Ectodermal cell (in vitro differentiated cells): ENCODE measurements around the gene LPP.

Experiments
- H3K27ac ChIP-seq: 2 replicates; pipeline ENCODE4 v1.7.0; 2013; ENCODE audit warnings: mild to moderate bottlenecking, low read depth, low read length; ENCODE audit not compliant: insufficient read depth, poor library complexity, severe bottlenecking
- H3K27me3 ChIP-seq: 2 replicates; pipeline ENCODE4 v1.7.0; 2013; ENCODE audit warnings: mild to moderate bottlenecking, low read length; ENCODE audit not compliant: insufficient read depth, control insufficient read depth, poor library complexity, severe bottlenecking
- H3K36me3 ChIP-seq: one replicate; pipeline ENCODE4 v1.7.0; 2013; ENCODE audit warnings: low read length; ENCODE audit not compliant: control insufficient read depth, insufficient read depth
- H3K4me1 ChIP-seq: one replicate; pipeline ENCODE4 v1.7.0; 2013; ENCODE audit warnings: low read length; ENCODE audit not compliant: control insufficient read depth, insufficient read depth
- H3K4me3 ChIP-seq: 2 replicates; pipeline ENCODE4 v1.7.0; 2013; ENCODE audit warnings: low read depth, low read length, control low read depth; ENCODE audit not compliant: insufficient read depth
- H3K9me3 ChIP-seq: 2 replicates; pipeline ENCODE4 v1.7.0; 2013; ENCODE audit warnings: mild to moderate bottlenecking, low read length, moderate library complexity; ENCODE audit not compliant: control insufficient read depth
- WGBS, 2 experiments: methylation state at CpG; one replicate each; pipeline ENCODE4 v1.1.7; 2013; ENCODE audit warnings: missing lambda C conversion rate in 2 of 2; 5-methylcytosine and 5-hydroxymethylcytosine counted together

LPP gene

DNA sequence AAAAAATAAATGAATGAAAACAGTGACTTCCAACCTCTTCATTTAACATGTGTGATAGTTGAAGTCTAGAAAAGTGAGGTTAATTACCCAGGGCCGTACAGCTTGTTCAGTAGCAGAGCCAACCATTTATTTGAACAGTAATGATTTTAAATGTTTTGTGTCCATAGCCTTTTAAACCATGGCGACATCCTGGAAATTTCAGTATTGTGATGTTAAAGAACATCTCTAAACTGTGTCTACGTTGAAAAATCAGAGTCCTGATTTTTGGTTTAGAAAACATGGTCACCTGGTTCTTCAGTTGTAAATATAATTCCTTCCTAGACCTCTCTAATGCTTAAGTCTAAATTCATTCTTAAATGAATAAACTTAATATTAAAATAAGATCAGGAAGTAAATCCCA is 14.2 kb downstream of the LPP start:
- Histone ChIP-seq H3K4me1 (no peaks in the 10 kb centered on the region), H3K4me3 (no peak overlapping the region), H3K27me3 (no peaks in the 10 kb centered on the region), H3K27ac (no peak overlapping the region), H3K36me3 (no peaks in the 10 kb centered on the region), H3K9me3 (no peaks in the 10 kb centered on the region)
- WGBS, 2 experiments: 91 to 92% methylated on average over 2 to 3 of the region's 3 CpGs

DNA sequence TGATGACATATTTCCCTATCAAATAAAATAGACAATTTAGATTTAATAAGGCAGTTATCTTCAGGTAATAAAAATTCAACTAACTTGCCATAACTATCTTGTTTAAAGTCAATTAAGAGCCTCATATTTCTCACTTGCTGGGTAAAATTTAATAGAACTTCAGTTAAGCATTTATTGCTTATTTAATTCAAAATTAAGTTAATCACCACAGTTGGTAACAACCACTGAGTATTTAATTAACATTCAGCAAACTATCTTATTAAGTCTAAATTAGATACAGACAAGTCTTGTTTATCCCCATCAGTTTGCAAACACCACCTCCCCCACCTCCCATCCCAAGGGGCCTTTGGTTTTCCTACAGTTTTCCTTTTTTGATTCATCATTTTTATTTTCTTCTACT is 14.7 kb downstream of the LPP start:
- Histone ChIP-seq H3K27ac (no peak overlapping the region), H3K4me1 (no peaks in the 10 kb centered on the region), H3K9me3 (no peaks in the 10 kb centered on the region), H3K4me3 (no peak overlapping the region), H3K27me3 (no peaks in the 10 kb centered on the region), H3K36me3 (no peaks in the 10 kb centered on the region)

DNA sequence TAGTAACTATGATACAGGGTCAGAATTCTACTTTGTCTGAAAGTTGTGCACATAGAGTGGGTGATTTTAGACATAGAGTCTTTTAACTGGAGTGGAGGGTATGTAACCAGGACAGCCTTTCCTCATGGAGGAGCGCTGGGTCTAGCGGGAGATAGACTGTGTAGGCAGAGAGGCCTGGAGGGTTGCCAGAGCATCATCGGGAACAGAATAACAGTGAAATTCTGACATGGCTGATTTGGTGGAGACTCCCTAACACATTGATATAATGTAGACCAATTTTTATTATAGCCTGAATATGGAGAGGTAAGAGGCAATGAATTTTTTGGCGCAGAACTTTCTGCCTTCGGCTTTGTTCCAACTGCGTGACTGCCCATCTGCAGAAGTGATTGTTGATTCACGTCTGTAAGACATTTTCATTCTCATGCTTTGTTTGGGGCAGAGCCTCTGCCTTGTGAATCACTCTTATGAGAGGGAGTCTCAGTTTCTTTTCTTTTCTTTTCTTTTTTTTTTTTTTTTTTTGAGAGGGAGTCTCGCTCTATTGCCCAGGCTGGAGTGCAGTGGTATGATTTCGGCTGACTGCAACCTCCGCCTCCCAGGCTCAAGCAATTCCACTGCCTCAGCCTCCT is 16.0 kb downstream of the LPP start:
- Histone ChIP-seq H3K27me3 (no peaks in the 10 kb centered on the region), H3K27ac (no peak overlapping the region), H3K4me1 (no peaks in the 10 kb centered on the region), H3K4me3 (no peak overlapping the region), H3K36me3 (no peaks in the 10 kb centered on the region), H3K9me3 (no peaks in the 10 kb centered on the region)
- WGBS, 2 experiments: 93 to 97% methylated on average over 10 of the region's 10 CpGs

DNA sequence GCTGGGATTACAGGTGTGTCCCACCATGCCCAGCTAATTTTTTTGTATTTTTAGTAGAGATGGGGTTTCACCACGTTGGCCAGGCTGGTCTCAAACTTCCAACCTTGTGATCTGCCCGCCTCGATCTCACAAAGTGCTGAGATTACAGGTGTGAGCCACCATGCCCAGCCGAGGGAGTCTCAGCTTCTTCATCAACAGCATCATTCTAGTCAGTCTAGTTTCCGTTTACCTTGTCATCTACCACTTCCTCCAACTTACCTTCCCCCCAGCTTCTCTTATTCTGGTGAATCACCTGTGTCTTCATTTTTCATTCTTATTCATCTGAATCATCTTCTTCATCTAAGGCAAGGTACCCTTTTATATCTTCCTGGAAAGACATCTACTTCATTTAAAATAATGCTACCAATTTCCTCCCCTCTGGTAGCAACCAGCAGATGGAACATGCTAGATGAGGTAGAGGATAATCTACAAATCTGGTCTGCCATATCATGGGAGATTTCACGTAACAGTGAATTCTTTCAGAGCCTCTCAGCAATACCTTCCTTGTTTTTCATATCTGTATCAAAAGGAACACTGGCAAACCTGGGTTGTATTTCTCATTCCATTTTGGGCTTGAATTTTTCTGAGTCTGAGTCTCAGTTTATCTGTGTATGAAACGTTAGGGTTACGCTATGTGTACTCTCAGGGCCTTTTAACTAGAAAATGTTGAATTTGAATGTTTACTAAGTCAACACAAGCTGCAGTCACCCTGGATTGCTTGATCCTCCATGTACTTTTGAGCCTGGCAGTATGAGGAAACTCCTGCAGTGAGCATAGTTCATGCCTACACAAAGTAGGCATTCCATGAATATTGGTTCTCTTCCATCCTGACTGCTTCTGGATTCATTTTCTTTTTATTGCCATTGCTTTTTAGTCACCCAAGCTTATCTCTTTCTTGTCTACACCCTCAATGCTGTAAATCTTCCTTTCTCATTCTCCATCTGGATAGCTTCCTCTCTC is 16.8 kb downstream of the LPP start:
- WGBS, 2 experiments: 93 to 95% methylated on average over 8 of the region's 8 CpGs
- no peak overlapping the region for H3K4me3 ChIP-seq
- H3K36me3 ChIP-seq: no peaks in the 10 kb centered on the region
- no peaks in the 10 kb centered on the region for H3K9me3 ChIP-seq
- no peaks in the 10 kb centered on the region for H3K4me1 ChIP-seq
- no peaks in the 10 kb centered on the region for H3K27me3 ChIP-seq
- H3K27ac ChIP-seq: no peak overlapping the region

DNA sequence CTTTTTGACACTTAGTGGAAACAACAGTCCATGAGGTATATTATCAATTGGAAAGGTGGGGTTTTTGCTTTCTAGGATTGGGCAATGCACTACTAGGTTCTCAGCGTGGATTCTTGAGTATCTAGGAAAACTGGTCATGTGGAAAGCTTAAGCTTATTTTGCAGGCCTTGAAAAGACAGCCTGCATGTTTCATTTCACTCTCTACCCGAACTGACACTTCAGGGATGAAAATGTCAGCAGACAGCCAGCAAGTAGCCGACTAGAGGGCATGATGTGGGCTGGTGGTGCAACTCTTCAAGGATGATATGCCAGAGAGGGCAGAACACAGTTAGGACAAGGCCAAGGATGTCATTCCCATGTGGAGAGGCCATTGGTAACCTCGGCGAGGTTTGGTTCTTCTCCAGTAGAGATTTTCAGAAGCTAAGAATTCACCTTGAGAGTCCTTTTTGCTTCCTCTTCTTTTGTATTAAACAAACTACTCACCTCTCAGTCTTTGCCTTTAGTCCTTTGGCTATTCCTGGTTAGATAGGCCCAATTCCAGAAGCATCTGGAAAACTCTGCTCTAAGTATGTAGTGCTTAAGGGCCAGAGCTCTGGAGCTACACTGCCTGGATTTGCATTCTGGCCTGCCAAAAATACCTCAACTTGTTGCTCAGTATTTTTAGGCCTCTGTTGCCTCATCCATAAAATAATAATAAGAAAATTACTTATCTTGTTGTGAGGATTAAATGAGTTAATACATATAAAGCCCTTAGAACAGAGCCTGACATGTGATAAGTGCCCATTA is 17.9 kb downstream of the LPP start:
- no peaks in the 10 kb centered on the region for H3K27me3 ChIP-seq
- H3K9me3 ChIP-seq: no peaks in the 10 kb centered on the region
- no peaks in the 10 kb centered on the region for H3K4me1 ChIP-seq
- WGBS, 2 experiments: 92 to 93% methylated on average over 5 of the region's 5 CpGs
- H3K4me3 ChIP-seq: no peak overlapping the region
- no peak overlapping the region for H3K27ac ChIP-seq
- H3K36me3 ChIP-seq: no peaks in the 10 kb centered on the region

DNA sequence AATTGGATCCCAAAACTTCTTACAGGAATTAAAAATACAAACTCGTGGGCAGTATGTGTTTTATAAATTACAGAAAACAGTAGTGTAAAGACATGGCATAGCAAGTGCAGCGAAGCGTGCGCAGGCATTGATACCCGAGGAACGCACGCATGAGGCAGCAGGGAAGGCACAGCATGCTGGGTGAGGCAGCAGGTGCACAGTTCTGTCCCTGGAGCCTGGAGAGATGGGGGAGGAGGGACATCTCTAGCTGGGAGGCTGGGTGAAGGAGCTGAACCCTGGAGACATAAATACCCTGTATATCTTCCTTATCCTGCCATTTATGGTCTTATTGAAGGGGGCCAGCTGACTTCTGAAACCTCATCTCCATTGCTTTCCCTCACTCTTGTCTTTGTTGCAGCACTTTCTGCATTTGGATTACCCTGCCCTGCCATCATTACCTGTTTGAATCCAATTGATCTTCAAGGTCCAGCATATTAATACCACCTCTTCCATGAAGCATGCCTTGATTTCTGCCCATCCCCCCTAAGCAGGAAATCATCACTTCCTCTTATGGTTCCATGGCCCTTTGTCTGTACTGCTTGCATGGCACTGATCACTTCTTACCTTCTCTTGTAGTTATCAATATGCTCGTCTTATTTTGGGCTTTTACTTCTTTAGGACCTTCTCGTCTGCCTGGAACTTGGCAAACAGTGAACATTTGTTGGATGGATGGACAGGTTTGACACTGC is 20.5 kb downstream of the LPP start:
- H3K4me3 ChIP-seq: no peak overlapping the region
- H3K4me1 ChIP-seq: peaks cover 11% of the 10 kb centered on the region
- no peaks in the 10 kb centered on the region for H3K9me3 ChIP-seq
- 94 to 96% methylated on average over 9 of the region's 9 CpGs for WGBS, 2 experiments
- H3K36me3 ChIP-seq: no peaks in the 10 kb centered on the region
- no peaks in the 10 kb centered on the region for H3K27me3 ChIP-seq
- H3K27ac ChIP-seq: no peak overlapping the region

DNA sequence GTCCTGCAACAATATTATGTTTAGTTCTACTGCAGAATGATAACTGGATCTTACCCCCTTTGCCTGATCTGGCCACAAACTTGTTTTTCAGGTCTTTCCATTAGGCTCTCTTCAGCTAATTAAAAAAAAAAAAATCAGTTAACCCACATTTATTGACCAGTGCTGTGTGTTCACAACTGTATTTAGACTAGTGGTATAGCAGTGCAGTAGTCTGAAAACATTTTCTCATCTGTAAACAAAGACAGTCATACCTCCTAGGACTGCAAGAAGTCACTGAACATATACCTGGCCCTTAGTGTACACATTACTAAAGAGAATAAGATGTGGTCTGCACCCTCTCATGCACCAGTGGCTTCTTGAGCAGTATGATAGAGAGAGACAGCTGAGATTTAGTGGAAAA is 22.5 kb downstream of the LPP start:
- H3K27ac ChIP-seq: no peak overlapping the region
- no peaks in the 10 kb centered on the region for H3K36me3 ChIP-seq
- H3K4me3 ChIP-seq: no peak overlapping the region
- H3K27me3 ChIP-seq: no peaks in the 10 kb centered on the region
- H3K4me1 ChIP-seq: peaks cover 15% of the 10 kb centered on the region
- no peaks in the 10 kb centered on the region for H3K9me3 ChIP-seq

DNA sequence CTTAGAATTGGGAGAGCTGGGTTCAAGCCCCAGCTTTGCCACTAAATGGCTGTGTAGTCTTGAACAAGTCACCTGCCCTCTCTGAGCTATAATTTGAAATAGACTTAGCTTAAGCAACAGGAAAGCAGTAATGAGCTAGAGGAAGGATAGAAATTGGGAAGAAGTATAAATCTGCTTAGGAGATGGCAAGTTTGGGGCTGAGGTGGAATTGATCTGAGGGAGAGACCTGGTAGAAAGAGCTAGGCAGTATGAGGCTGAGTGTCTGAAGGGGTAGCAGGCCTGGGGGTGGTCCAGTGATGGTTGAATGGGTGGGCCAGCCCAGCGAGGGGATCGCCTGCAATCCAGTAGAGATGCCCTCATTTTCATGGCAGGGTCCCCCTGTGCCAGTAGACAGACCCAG is 22.9 kb downstream of the LPP start:
- H3K27me3 ChIP-seq: no peaks in the 10 kb centered on the region
- WGBS, 2 experiments: 88 to 96% methylated on average over 2 of the region's 2 CpGs
- no peaks in the 10 kb centered on the region for H3K9me3 ChIP-seq
- no peak overlapping the region for H3K4me3 ChIP-seq
- no peaks in the 10 kb centered on the region for H3K36me3 ChIP-seq
- no peak overlapping the region for H3K27ac ChIP-seq
- H3K4me1 ChIP-seq: peaks cover 15% of the 10 kb centered on the region

DNA sequence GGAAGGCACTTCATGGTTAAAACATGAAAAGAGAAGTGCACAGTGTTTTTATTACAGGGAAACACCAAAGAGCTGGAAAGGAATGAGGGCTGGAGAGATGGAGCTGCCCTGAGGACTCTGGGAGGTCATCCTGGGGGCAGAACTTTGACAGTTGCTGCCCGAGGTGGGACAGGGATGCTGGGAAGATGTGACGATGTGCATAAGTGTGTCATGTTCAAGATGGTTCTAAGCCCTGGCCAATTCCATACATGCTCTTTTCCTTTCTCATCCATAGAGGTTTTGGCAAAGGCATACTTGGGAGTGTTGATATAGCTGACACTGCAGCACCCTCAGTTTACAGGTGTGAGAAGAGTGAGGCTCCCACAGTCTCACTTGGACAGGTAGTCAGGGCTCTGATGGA is 23.8 kb downstream of the LPP start:
- Histone ChIP-seq H3K27me3 (no peaks in the 10 kb centered on the region), H3K36me3 (no peaks in the 10 kb centered on the region), H3K27ac (no peak overlapping the region), H3K4me3 (no peak overlapping the region), H3K4me1 (peaks cover 15% of the 10 kb centered on the region), H3K9me3 (no peaks in the 10 kb centered on the region)
- WGBS, 2 experiments: 92 to 100% methylated on average over 2 of the region's 2 CpGs
